H9 (cell line): ENCODE data around the gene GPC3. TPM values are rescaled to one million over a fixed set of nuclear protein-coding genes. Genes with fewer than 3 reads are reported as not detected.

Experiments
- DNase-seq: peaks from one replicate; pipeline ENCODE4 v3.0.0-alpha.2; 2017
- H2AFZ ChIP-seq: one replicate; pipeline ENCODE4 v1.6.1; 2013; ENCODE audit warnings: mild to moderate bottlenecking, low read length, control low read depth, moderate library complexity
- H2AK5ac ChIP-seq: 2 replicates; pipeline ENCODE4 v1.6.1; 2013; ENCODE audit warnings: low read length, control low read depth, mixed read lengths; ENCODE audit not compliant: insufficient read length
- H2BK120ac ChIP-seq: one replicate; pipeline ENCODE4 v1.6.1; 2013; ENCODE audit warnings: low read depth, mild to moderate bottlenecking, low read length, control low read depth, inconsistent platforms; ENCODE audit not compliant: poor library complexity, severe bottlenecking
- H2BK12ac ChIP-seq: 2 replicates; pipeline ENCODE4 v1.6.1; 2013; ENCODE audit warnings: low read length, control low read depth, mixed read lengths, low read depth; ENCODE audit not compliant: insufficient read length
- H2BK15ac ChIP-seq: 2 replicates; pipeline ENCODE4 v1.6.1; 2013; ENCODE audit warnings: low read depth, low read length, control low read depth
- H2BK20ac ChIP-seq: one replicate; pipeline ENCODE4 v1.6.1; 2013; ENCODE audit warnings: low read depth, mild to moderate bottlenecking, low read length, control low read depth, inconsistent platforms; ENCODE audit not compliant: poor library complexity, severe bottlenecking
- H2BK5ac ChIP-seq: 2 replicates; pipeline ENCODE4 v1.6.1; 2013; ENCODE audit warnings: low read length, control low read depth, mixed read lengths; ENCODE audit not compliant: insufficient read length
- H3K14ac ChIP-seq: 2 replicates; pipeline ENCODE4 v1.6.1; 2013; ENCODE audit warnings: low read length, control low read depth; ENCODE audit not compliant: insufficient read depth
- H3K18ac ChIP-seq: 2 replicates; pipeline ENCODE4 v1.6.1; 2013; ENCODE audit warnings: low read depth, mild to moderate bottlenecking, mixed read lengths, low read length, control low read depth; ENCODE audit not compliant: insufficient read length
- H3K23ac ChIP-seq: 2 replicates; pipeline ENCODE4 v1.6.1; 2013; ENCODE audit warnings: low read length, control low read depth, mixed read lengths, low read depth; ENCODE audit not compliant: insufficient read length
- H3K23me2 ChIP-seq: 2 replicates; pipeline ENCODE4 v1.6.1; 2013; ENCODE audit warnings: low read depth, mild to moderate bottlenecking, mixed read lengths, low read length, control low read depth; ENCODE audit not compliant: insufficient read length, poor library complexity, severe bottlenecking
- H3K27ac ChIP-seq: 2 replicates; pipeline ENCODE4 v1.5.1; 2013; ENCODE audit warnings: low read length, control low read depth, mixed read lengths, low read depth; ENCODE audit not compliant: insufficient read length
- H3K27me3 ChIP-seq: 2 replicates; pipeline ENCODE4 v1.6.1; 2013; ENCODE audit warnings: low read length, control low read depth, inconsistent platforms; ENCODE audit not compliant: insufficient read depth
- H3K4ac ChIP-seq: 2 replicates; pipeline ENCODE4 v1.6.1; 2013; ENCODE audit warnings: low read depth, mild to moderate bottlenecking, control low read depth, inconsistent platforms, low read length, moderate library complexity
- H3K4me1 ChIP-seq: 2 replicates; pipeline ENCODE4 v1.6.1; 2013; ENCODE audit warnings: low read length, control low read depth, inconsistent platforms; ENCODE audit not compliant: insufficient read depth
- H3K4me2 ChIP-seq: 2 replicates; pipeline ENCODE4 v1.6.1; 2013; ENCODE audit warnings: low read length, control low read depth, mixed read lengths; ENCODE audit not compliant: insufficient read length, insufficient read depth
- H3K56ac ChIP-seq: 2 replicates; pipeline ENCODE4 v1.6.1; 2013; ENCODE audit warnings: low read depth, mild to moderate bottlenecking, mixed read lengths, low read length, control low read depth; ENCODE audit not compliant: insufficient read length
- H3K79me1 ChIP-seq: 2 replicates; pipeline ENCODE4 v1.6.1; 2013; ENCODE audit warnings: low read depth, mild to moderate bottlenecking, moderate library complexity, low read length, control low read depth, inconsistent platforms; ENCODE audit not compliant: insufficient read depth, poor library complexity, severe bottlenecking
- H3K79me2 ChIP-seq: 2 replicates; pipeline ENCODE4 v1.6.1; 2013; ENCODE audit warnings: low read length, control low read depth, inconsistent platforms; ENCODE audit not compliant: insufficient read depth
- H3K9ac ChIP-seq: 2 replicates; pipeline ENCODE4 v1.6.1; 2013; ENCODE audit warnings: low read length, control low read depth, mixed read lengths; ENCODE audit not compliant: insufficient read length; ENCODE audit errors: extremely low read depth
- H3K9me3 ChIP-seq: one replicate; pipeline ENCODE4 v1.6.1; 2013; ENCODE audit warnings: low read depth, low read length, inconsistent platforms; ENCODE audit not compliant: control insufficient read depth
- H3T11ph ChIP-seq: one replicate; pipeline ENCODE4 v1.6.1; 2013; ENCODE audit warnings: mild to moderate bottlenecking, low read length, control low read depth, inconsistent platforms
- H4K20me1 ChIP-seq: one replicate; pipeline ENCODE4 v1.6.1; 2013; ENCODE audit not compliant: control insufficient read depth, insufficient read length, insufficient read depth
- H4K5ac ChIP-seq: 2 replicates; pipeline ENCODE4 v1.6.1; 2013; ENCODE audit warnings: low read depth, mild to moderate bottlenecking, mixed read lengths, low read length, control low read depth; ENCODE audit not compliant: insufficient read length
- H4K8ac ChIP-seq: replicated peaks from 2 replicates; pipeline ENCODE4 v1.6.1; 2013; ENCODE audit warnings: low read length, control low read depth, mixed read lengths, low read depth; ENCODE audit not compliant: insufficient read length
- H4K91ac ChIP-seq: 2 replicates; pipeline ENCODE4 v1.6.1; 2013; ENCODE audit warnings: low read depth, mild to moderate bottlenecking, moderate library complexity, mixed read lengths, low read length, control low read depth; ENCODE audit not compliant: insufficient read length
- H3K27ac Mint-ChIP-seq, 3 experiments: 2 replicates in 2 of 3; 3 replicates in 1 of 3; pipeline ENCODE4 v1.8.0; 2020 to 2021; ENCODE audit warnings: mixed read lengths in 3 of 3, mild to moderate bottlenecking in 1 of 3, moderate library complexity in 1 of 3
- H3K27me3 Mint-ChIP-seq: 2 replicates; pipeline ENCODE4 v1.8.0; 2021; ENCODE audit warnings: low read depth, mild to moderate bottlenecking, moderate library complexity, mixed read lengths
- H3K36me3 Mint-ChIP-seq, 3 experiments: 2 replicates in 2 of 3; 3 replicates in 1 of 3; pipeline ENCODE4 v1.8.0; 2020 to 2021; ENCODE audit warnings: low read depth in 3 of 3, mixed read lengths in 3 of 3; ENCODE audit not compliant: insufficient read depth in 1 of 3
- H3K4me1 Mint-ChIP-seq, 2 experiments: 2 replicates each; pipeline ENCODE4 v1.8.0; 2020; ENCODE audit warnings: mixed read lengths in 2 of 2
- H3K4me3 Mint-ChIP-seq, 2 experiments: 2 replicates in 1 of 2; 3 replicates in 1 of 2; pipeline ENCODE4 v1.8.0; 2020 to 2021; ENCODE audit warnings: mild to moderate bottlenecking in 2 of 2, mixed read lengths in 2 of 2, moderate library complexity in 1 of 2
- H3K9me3 Mint-ChIP-seq, 2 experiments: 2 replicates in 1 of 2; 3 replicates in 1 of 2; pipeline ENCODE4 v1.8.0; 2020; ENCODE audit warnings: mild to moderate bottlenecking in 2 of 2, mixed read lengths in 2 of 2, moderate library complexity in 1 of 2
- WGBS: extraction: QIAGEN DNeasy Blood & Tissue Kit; methylation state at CpG from one replicate; pipeline ENCODE4 v1.1.7; 2013; ENCODE audit warnings: missing lambda C conversion rate, low lambda C conversion rate, mixed read lengths; ENCODE audit not compliant: insufficient read length; ENCODE audit errors: extremely low coverage; 5-methylcytosine and 5-hydroxymethylcytosine counted together
- total RNA-seq: library from RNA; stranded (reverse); gene quantifications from 2 replicates; pipeline ENCODE4 v1.2.1, GENCODE V29; 2021
- TF ChIP-seq, protein P1 (sequence below): fragments of 200-600 bp; sonication (generic); conservative IDR thresholded peaks from 3 replicates; pipeline ENCODE4 v1.8.0; 2021; ENCODE audit warnings: antibody characterized with exemption, mild to moderate bottlenecking

GPC3 gene
- total RNA-seq, 1 experiment from 2014 or later: 108 TPM

DNA sequence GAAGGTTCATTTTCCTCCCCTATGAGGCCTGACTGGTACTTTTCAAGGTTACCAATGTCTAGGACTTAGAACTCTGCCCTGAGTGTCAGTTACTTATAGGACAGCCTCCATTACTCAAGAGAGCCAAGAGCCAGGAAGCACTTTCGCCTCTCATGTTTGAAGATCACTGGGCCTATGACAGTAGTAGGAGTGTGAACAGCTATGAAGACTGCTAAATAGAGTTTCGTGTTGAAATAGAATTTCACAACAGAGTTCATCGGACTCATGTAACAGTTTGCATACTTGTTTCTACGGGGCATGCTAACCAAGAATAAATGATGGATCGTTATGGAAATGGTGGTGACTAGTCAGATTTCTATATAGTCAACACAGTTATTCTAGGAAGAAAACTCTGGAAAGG, 472.3 kb downstream of the GPC3 start:
- Histone ChIP-seq H4K5ac (no peak overlapping the region), H2AK5ac (no peak overlapping the region), H2BK20ac (no peak overlapping the region), H3K4ac (no peak overlapping the region), H3K9me3 (no peaks in the 10 kb centered on the region), H3K23me2 (no peaks in the 10 kb centered on the region), H4K91ac (no peak overlapping the region), H3K56ac (no peak overlapping the region), H3K4me2 (no peak overlapping the region), H2BK12ac (no peak overlapping the region), H3K23ac (no peak overlapping the region), H3K27me3 (no peaks in the 10 kb centered on the region), H3K79me1 (no peaks in the 10 kb centered on the region), H3K4me1 (no peaks in the 10 kb centered on the region), H2AFZ (no peak overlapping the region), H3K14ac (no peak overlapping the region), H2BK5ac (no peak overlapping the region), H3K9ac (no peak overlapping the region), H3K27ac (no peak overlapping the region), H2BK120ac (no peak overlapping the region), H3T11ph (no peak overlapping the region), H4K20me1 (no peaks in the 10 kb centered on the region), H3K18ac (no peak overlapping the region), H4K8ac (no peak overlapping the region), H2BK15ac (no peak overlapping the region), H3K79me2 (no peaks in the 10 kb centered on the region)
- no peak for DNase-seq
- Mint-ChIP-seq H3K4me1 (peaks cover 24 to 27% of the 10 kb centered on the region in 2 experiments), H3K9me3 (peaks cover 5 to 6% of the 10 kb centered on the region in 2 experiments), H3K27me3 (peaks cover 4% of the 10 kb centered on the region; the same call in 1 of the 2 replicates), H3K4me3 (no peak overlapping the region), H3K36me3 (peaks cover 3 to 8% (median 6%) of the 10 kb centered on the region in 3 experiments), H3K27ac (no peak overlapping the region)
- no CpG with 5 or more reads among the region's 5 CpGs for WGBS
- TF ChIP-seq, protein P1, sequence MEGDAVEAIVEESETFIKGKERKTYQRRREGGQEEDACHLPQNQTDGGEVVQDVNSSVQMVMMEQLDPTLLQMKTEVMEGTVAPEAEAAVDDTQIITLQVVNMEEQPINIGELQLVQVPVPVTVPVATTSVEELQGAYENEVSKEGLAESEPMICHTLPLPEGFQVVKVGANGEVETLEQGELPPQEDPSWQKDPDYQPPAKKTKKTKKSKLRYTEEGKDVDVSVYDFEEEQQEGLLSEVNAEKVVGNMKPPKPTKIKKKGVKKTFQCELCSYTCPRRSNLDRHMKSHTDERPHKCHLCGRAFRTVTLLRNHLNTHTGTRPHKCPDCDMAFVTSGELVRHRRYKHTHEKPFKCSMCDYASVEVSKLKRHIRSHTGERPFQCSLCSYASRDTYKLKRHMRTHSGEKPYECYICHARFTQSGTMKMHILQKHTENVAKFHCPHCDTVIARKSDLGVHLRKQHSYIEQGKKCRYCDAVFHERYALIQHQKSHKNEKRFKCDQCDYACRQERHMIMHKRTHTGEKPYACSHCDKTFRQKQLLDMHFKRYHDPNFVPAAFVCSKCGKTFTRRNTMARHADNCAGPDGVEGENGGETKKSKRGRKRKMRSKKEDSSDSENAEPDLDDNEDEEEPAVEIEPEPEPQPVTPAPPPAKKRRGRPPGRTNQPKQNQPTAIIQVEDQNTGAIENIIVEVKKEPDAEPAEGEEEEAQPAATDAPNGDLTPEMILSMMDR: no peak
